Measurements from ENCODE around the gene GNAS. TPM values are rescaled to one million over a fixed set of nuclear protein-coding genes. Genes with fewer than 3 reads are reported as not detected.
"Not testable (repeated sequence)": the region's sequence is repeated elsewhere in the genome, so short reads cannot be mapped to it uniquely, and the experiment has no call there.

Gene GNAS
- total RNA-seq, 2 experiments from 2014 or later, result 638 to 913 TPM

DNA sequence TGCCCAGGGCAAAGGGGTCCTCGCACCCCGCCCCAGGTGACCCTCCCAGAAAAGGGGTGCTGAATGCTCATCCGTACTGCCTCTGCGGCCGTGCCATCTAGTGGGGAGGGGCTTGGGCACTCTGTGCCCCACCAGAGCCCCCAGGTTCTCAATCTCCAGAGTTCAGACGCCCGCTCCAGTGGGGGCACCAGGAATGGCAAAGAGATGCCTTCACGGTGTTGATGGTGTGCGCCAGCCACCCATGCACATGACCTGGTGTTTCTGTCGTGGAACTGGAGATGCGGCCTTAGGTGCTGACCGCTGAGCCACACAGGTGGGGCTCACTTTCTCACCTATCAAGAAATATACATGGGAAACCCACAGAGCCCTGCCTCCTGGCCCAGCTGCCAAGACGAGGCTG lies 32.6 kb upstream of the GNAS start:
- no peaks in the 10 kb centered on the region for H3K9me2 ChIP-seq (ENCODE audit: insufficient read depth, low read length)
- BruUV-seq (replicated peaks), result no TSS peak
- no peak overlapping the region for H3K4me2 ChIP-seq (ENCODE audit: low read length)
- H3K4me3 ChIP-seq (ENCODE audit: low read depth, low read length, poor library complexity, severe bottlenecking), result no peak overlapping the region
- H3K4me1 ChIP-seq (ENCODE audit: insufficient read depth, low read length, poor library complexity, severe bottlenecking), result no peaks in the 10 kb centered on the region
- ChIA-PET CTCF (ENCODE audit: unreplicated experiment) (no interaction called here), POLR2A (no interaction called here)
- H3K27ac ChIP-seq (ENCODE audit: low read depth, low read length, poor library complexity, severe bottlenecking), result no peak overlapping the region
- no peaks in the 10 kb centered on the region for H4K20me1 ChIP-seq (ENCODE audit: insufficient read depth, low read length)
- peaks cover 4% of the 10 kb centered on the region; the same call in 1 of the 2 replicates for H3K36me3 ChIP-seq (ENCODE audit: insufficient read depth, low read length)
- H3K79me2 ChIP-seq (ENCODE audit: insufficient read depth, low read depth, low read length), result no peaks in the 10 kb centered on the region
- TF ChIP-seq, protein P1, sequence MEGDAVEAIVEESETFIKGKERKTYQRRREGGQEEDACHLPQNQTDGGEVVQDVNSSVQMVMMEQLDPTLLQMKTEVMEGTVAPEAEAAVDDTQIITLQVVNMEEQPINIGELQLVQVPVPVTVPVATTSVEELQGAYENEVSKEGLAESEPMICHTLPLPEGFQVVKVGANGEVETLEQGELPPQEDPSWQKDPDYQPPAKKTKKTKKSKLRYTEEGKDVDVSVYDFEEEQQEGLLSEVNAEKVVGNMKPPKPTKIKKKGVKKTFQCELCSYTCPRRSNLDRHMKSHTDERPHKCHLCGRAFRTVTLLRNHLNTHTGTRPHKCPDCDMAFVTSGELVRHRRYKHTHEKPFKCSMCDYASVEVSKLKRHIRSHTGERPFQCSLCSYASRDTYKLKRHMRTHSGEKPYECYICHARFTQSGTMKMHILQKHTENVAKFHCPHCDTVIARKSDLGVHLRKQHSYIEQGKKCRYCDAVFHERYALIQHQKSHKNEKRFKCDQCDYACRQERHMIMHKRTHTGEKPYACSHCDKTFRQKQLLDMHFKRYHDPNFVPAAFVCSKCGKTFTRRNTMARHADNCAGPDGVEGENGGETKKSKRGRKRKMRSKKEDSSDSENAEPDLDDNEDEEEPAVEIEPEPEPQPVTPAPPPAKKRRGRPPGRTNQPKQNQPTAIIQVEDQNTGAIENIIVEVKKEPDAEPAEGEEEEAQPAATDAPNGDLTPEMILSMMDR (conservative IDR thresholded peaks at IDR 0.05; ENCODE audit: low read length), result no peak
- no peak for TF ChIP-seq EZH2phosphoT487 (IDR thresholded peaks at IDR 0.05; ENCODE audit: borderline replicate concordance, low read depth, low read length)
- no peak for DNase-seq (ENCODE audit: low spot score)
- intact Hi-C loops (cut with micrococcal nuclease; ENCODE audit: unreplicated experiment), result no loop called here
- no peaks in the 10 kb centered on the region for H3K9me3 ChIP-seq (ENCODE audit: low read length)
- H2AFZ ChIP-seq (ENCODE audit: low read length), result no peak overlapping the region

DNA sequence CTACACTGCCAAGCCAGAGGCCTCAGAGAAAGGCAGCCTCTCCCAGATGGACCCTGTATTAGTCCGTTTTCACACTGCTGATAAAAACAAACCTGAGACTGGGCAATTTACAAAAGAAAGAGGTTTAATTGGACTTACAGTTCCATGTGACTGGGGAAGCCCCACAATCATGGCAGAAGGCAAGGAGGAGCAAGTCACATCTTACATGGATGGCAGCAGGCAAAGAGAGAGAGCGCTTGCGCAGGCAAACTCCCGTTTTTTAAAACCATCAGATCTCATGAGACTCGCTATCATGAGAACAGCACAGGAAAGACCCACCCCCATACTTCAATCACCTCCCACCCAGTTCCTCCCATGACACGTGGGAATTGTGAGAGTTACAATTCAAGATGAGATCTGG lies 32.0 kb upstream of the GNAS start:
- DNase-seq (ENCODE audit: low spot score); H3K4me2 ChIP-seq (ENCODE audit: low read length); CTCF ChIA-PET (ENCODE audit: unreplicated experiment); H3K27ac ChIP-seq (ENCODE audit: low read depth, low read length, poor library complexity, severe bottlenecking); POLR2A ChIA-PET; H3K79me2 ChIP-seq (ENCODE audit: insufficient read depth, low read depth, low read length); BruUV-seq (replicated peaks); H3K36me3 ChIP-seq (ENCODE audit: insufficient read depth, low read length); H2AFZ ChIP-seq (ENCODE audit: low read length); H3K9me3 ChIP-seq (ENCODE audit: low read length); H4K20me1 ChIP-seq (ENCODE audit: insufficient read depth, low read length); intact Hi-C loops (cut with micrococcal nuclease; ENCODE audit: unreplicated experiment); H3K9me2 ChIP-seq (ENCODE audit: insufficient read depth, low read length); H3K4me3 ChIP-seq (ENCODE audit: low read depth, low read length, poor library complexity, severe bottlenecking); H3K4me1 ChIP-seq (ENCODE audit: insufficient read depth, low read length, poor library complexity, severe bottlenecking): not testable (repeated sequence)

DNA sequence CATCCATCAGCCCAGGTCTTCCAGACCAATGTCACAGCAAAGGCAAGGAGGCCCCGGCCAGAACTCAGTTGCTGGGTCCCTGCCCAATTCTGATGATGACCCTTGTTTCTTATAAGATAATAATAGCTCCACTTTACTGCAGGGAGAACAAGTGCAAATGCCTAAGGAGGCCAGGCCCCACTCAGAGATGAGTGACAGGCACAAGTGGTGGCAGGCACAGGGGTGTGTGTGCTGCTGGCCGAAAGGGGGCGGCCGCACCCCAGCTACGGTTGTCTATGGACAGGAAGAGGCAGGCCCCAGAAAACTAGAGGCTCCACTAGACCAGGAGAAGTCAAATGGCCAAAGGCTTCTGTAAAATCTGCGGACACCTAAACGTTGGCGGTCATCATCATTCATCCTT lies 30.4 kb upstream of the GNAS start:
- DNase-seq (ENCODE audit: low spot score), result no peak

More for the DNA sequence above, 30.4 kb upstream of the GNAS start:
- POLR2A ChIA-PET, result interaction anchor here (0.6 kb wide), 1 partner anchor 40 kb away, joined by 3 read pairs; no protein-coding TSS in a partner anchor
- CTCF ChIA-PET (ENCODE audit: unreplicated experiment), result no interaction called here
- no peaks in the 10 kb centered on the region for H3K79me2 ChIP-seq (ENCODE audit: insufficient read depth, low read depth, low read length)
- BruUV-seq (replicated peaks), result no TSS peak
- H3K9me2 ChIP-seq (ENCODE audit: insufficient read depth, low read length), result no peaks in the 10 kb centered on the region
- H3K4me1 ChIP-seq (ENCODE audit: insufficient read depth, low read length, poor library complexity, severe bottlenecking), result no peaks in the 10 kb centered on the region
- peaks cover 4% of the 10 kb centered on the region; the same call in 1 of the 2 replicates for H3K36me3 ChIP-seq (ENCODE audit: insufficient read depth, low read length)
- no peak overlapping the region for H3K27ac ChIP-seq (ENCODE audit: low read depth, low read length, poor library complexity, severe bottlenecking)
- H3K4me3 ChIP-seq (ENCODE audit: low read depth, low read length, poor library complexity, severe bottlenecking), result no peak overlapping the region
- no peaks in the 10 kb centered on the region for H3K9me3 ChIP-seq (ENCODE audit: low read length)
- TF ChIP-seq EZH2phosphoT487 (IDR thresholded peaks at IDR 0.05; ENCODE audit: borderline replicate concordance, low read depth, low read length), result no peak
- TF ChIP-seq, protein P1 (conservative IDR thresholded peaks at IDR 0.05; ENCODE audit: low read length), result no peak
- H3K4me2 ChIP-seq (ENCODE audit: low read length), result no peak overlapping the region
- intact Hi-C loops (cut with micrococcal nuclease; ENCODE audit: unreplicated experiment), result no loop called here
- no peaks in the 10 kb centered on the region for H4K20me1 ChIP-seq (ENCODE audit: insufficient read depth, low read length)
- H2AFZ ChIP-seq (ENCODE audit: low read length), result no peak overlapping the region

Data from OCI-LY7 (cell line).